ENCODE results near the gene MSH2. TPM values are rescaled to one million over a fixed set of nuclear protein-coding genes. Genes with fewer than 3 reads are reported as not detected.
"Not testable (repeated sequence)": the region's sequence is repeated elsewhere in the genome, so short reads cannot be mapped to it uniquely, and the experiment has no call there.

MSH2 gene
- total and polyA plus RNA-seq, 4 donors: 1.6 to 33.3 (median 3.8) TPM

- no peak overlapping the region for H3K9ac ChIP-seq (ENCODE audit: low read depth in 1 of 2, low read length in 2 of 2)
- WGBS: 91% methylated on average over 4 of the region's 4 CpGs
- DNase-seq (ENCODE audit: low spot score): no peak
- H3K36me3 ChIP-seq (ENCODE audit: control insufficient read depth in 4 of 4, insufficient read depth in 3 of 4, low read depth in 1 of 4, low read length in 3 of 4): peaks cover 0 to 9% (median 5%) of the 10 kb centered on the region in 4 donors
- no peak overlapping the region for H3K27ac ChIP-seq (ENCODE audit: low read depth in 1 of 2, low read length in 2 of 2)
- TF ChIP-seq REST (IDR thresholded peaks at IDR 0.05) (no peak), TAF1 (conservative IDR thresholded peaks at IDR 0.05) (no peak), RAD21 (IDR thresholded peaks at IDR 0.05) (no peak), EGR1 (IDR thresholded peaks at IDR 0.05; ENCODE audit: low read depth in 2 of 2) (no peak), HNF4A (conservative IDR thresholded peaks at IDR 0.05) (no peak), MAX (IDR thresholded peaks at IDR 0.05) (no peak)
- no peaks in the 10 kb centered on the region for H3K9me3 ChIP-seq (ENCODE audit: control insufficient read depth in 4 of 4, low read length in 3 of 4)
- H3K4me1 ChIP-seq (ENCODE audit: control insufficient read depth in 4 of 4, insufficient read depth in 4 of 4, low read length in 3 of 4): peaks cover 0 to 2% (median 0%) of the 10 kb centered on the region in 4 donors
- no peak overlapping the region for H3K4me3 ChIP-seq (ENCODE audit: low read depth in 1 of 3, low read length in 3 of 3)
- H3K27me3 ChIP-seq (ENCODE audit: control insufficient read depth in 4 of 4, insufficient read depth in 4 of 4, low read length in 3 of 4): no peaks in the 10 kb centered on the region
Measured at GRCh38 chr2:47426786-47427185, 23.8 kb downstream of the MSH2 start.

- WGBS: 95% methylated on average over 6 of the region's 6 CpGs
- no peak overlapping the region for H3K27ac ChIP-seq (ENCODE audit: low read depth in 1 of 2, low read length in 2 of 2)
- TF ChIP-seq EGR1 (IDR thresholded peaks at IDR 0.05; ENCODE audit: low read depth in 2 of 2) (no peak), NR2F2 (IDR thresholded peaks at IDR 0.05) (no peak), HNF4A (conservative IDR thresholded peaks at IDR 0.05) (no peak), GABPA (IDR thresholded peaks at IDR 0.05 in 1 of 2, conservative IDR thresholded peaks at IDR 0.05 in 1 of 2) (no peak), FOXA1 (IDR thresholded peaks at IDR 0.05) (no peak)
- peaks cover 0 to 9% (median 5%) of the 10 kb centered on the region in 4 donors for H3K36me3 ChIP-seq (ENCODE audit: control insufficient read depth in 4 of 4, insufficient read depth in 3 of 4, low read depth in 1 of 4, low read length in 3 of 4)
- H3K4me3 ChIP-seq (ENCODE audit: low read depth in 1 of 3, low read length in 3 of 3): no peak overlapping the region
- DNase-seq (ENCODE audit: low spot score): no peak
- H3K4me1 ChIP-seq (ENCODE audit: control insufficient read depth in 4 of 4, insufficient read depth in 4 of 4, low read length in 3 of 4): peaks cover 0 to 2% (median 0%) of the 10 kb centered on the region in 4 donors
- no peaks in the 10 kb centered on the region for H3K9me3 ChIP-seq (ENCODE audit: control insufficient read depth in 4 of 4, low read length in 3 of 4)
- no peaks in the 10 kb centered on the region for H3K27me3 ChIP-seq (ENCODE audit: control insufficient read depth in 4 of 4, insufficient read depth in 4 of 4, low read length in 3 of 4)
- no peak overlapping the region for H3K9ac ChIP-seq (ENCODE audit: low read depth in 1 of 2, low read length in 2 of 2)
Measured at GRCh38 chr2:47429795-47430194, 26.8 kb downstream of the MSH2 start.

- H3K27me3 ChIP-seq (ENCODE audit: control insufficient read depth in 4 of 4, insufficient read depth in 4 of 4, low read length in 3 of 4); H3K27ac ChIP-seq (ENCODE audit: low read depth in 1 of 2, low read length in 2 of 2); H3K9ac ChIP-seq (ENCODE audit: low read depth in 1 of 2, low read length in 2 of 2); H3K36me3 ChIP-seq (ENCODE audit: control insufficient read depth in 4 of 4, insufficient read depth in 3 of 4, low read depth in 1 of 4, low read length in 3 of 4); DNase-seq (ENCODE audit: low spot score); H3K9me3 ChIP-seq (ENCODE audit: control insufficient read depth in 4 of 4, low read length in 3 of 4); H3K4me1 ChIP-seq (ENCODE audit: control insufficient read depth in 4 of 4, insufficient read depth in 4 of 4, low read length in 3 of 4); H3K4me3 ChIP-seq (ENCODE audit: low read depth in 1 of 3, low read length in 3 of 3): not testable (repeated sequence)
- 95% methylated on average over 32 of the region's 32 CpGs for WGBS
Measured at GRCh38 chr2:47433006-47433405, 30.1 kb downstream of the MSH2 start.

- H3K9ac ChIP-seq (ENCODE audit: low read depth in 1 of 2, low read length in 2 of 2); DNase-seq (ENCODE audit: low spot score); H3K27me3 ChIP-seq (ENCODE audit: control insufficient read depth in 4 of 4, insufficient read depth in 4 of 4, low read length in 3 of 4); H3K9me3 ChIP-seq (ENCODE audit: control insufficient read depth in 4 of 4, low read length in 3 of 4); H3K4me3 ChIP-seq (ENCODE audit: low read depth in 1 of 3, low read length in 3 of 3); H3K36me3 ChIP-seq (ENCODE audit: control insufficient read depth in 4 of 4, insufficient read depth in 3 of 4, low read depth in 1 of 4, low read length in 3 of 4); H3K27ac ChIP-seq (ENCODE audit: low read depth in 1 of 2, low read length in 2 of 2); H3K4me1 ChIP-seq (ENCODE audit: control insufficient read depth in 4 of 4, insufficient read depth in 4 of 4, low read length in 3 of 4): not testable (repeated sequence)
- 98% methylated on average over 29 of the region's 31 CpGs for whole genome bisulfite sequencing
Measured at GRCh38 chr2:47433445-47433844, 30.5 kb downstream of the MSH2 start.
